ENCODE data around the gene UGT1A4. TPM values are rescaled to one million over a fixed set of nuclear protein-coding genes. Genes with fewer than 3 reads are reported as not detected.

The UGT1A4 gene
- 0.07 TPM in 1 of 5 replicates, not detected in the others for total RNA-seq (2022; extraction: Qiagen RNA extraction)

GRCh38 chr2:233718552-233718951, at the start of gene UGT1A4:
Gene UGT1A4 (plus strand): TSS chr2:233718736. CDS start chr2:233718821, 85 bp downstream.

DNA sequence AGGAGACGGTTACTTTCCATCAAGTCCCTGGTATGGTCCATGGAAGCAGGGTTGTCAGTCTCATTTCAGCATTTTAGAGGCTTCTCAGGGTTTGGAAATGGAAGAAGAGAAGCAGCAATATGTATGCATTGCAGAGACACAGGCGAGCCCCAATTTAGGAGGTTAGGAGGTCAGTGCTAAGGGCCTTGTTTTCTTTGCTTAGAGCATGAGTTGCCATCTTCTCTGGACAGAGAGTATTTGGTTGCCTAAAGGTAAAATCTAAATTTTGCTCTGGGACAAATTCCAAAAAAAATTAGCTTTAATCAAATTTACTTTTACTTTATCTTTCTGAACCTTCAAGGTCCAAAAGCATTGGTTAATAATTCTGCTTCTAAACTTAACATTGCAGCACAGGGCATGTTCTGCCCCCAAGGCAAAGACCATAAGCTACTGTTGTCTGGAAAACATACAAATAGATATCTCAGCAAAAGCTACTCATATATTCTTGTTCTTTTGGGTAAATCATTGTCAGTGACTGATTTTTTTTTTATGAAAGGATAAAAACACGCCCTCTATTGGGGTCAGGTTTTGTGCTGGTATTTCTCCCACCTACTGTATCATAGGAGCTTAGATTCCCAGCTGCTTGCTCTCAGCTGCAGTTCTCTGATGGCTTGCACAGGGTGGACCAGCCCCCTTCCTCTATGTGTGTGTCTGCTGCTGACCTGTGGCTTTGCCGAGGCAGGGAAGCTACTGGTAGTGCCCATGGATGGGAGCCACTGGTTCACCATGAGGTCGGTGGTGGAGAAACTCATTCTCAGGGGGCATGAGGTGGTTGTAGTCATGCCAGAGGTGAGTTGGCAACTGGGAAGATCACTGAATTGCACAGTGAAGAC, 47.0 kb upstream of the UGT1A4 start, which contains the start of gene UGT1A9:
Gene UGT1A9 (plus strand): TSS at position 609 of the 872 bp plus-strand sequence. CDS start 37 bp downstream, at position 646.

GRCh38 chr2:233681521-233682099, 36.9 kb upstream of the UGT1A4 start, which contains the start of gene UGT1A7:
Gene UGT1A7 (plus strand): TSS chr2:233681901. CDS start chr2:233681938, 37 bp downstream.

DNA sequence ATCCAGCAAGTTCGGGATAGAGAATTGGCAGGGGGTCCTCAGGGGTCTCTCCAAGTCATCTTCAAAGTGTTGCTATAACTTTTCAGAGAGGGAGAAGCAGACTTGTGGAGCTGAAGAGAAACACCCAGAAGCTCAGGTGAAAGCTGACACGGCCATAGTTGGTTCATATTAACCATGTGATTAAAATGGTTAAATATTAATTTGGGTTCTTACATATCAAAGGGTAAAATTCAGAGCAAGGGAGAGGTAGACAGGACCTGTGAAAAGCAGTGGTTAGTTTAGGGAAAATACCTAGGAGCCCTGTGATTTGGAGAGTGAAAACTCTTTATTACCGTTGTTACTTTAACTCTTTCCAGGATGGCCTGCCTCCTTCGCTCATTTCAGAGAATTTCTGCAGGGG, 25.9 kb upstream of the UGT1A4 start, which contains the start of gene UGT1A6:
Gene UGT1A6 (plus strand): TSS at position 243 of the 400 bp plus-strand sequence. CDS start 115 bp downstream, at position 358.

DNA sequence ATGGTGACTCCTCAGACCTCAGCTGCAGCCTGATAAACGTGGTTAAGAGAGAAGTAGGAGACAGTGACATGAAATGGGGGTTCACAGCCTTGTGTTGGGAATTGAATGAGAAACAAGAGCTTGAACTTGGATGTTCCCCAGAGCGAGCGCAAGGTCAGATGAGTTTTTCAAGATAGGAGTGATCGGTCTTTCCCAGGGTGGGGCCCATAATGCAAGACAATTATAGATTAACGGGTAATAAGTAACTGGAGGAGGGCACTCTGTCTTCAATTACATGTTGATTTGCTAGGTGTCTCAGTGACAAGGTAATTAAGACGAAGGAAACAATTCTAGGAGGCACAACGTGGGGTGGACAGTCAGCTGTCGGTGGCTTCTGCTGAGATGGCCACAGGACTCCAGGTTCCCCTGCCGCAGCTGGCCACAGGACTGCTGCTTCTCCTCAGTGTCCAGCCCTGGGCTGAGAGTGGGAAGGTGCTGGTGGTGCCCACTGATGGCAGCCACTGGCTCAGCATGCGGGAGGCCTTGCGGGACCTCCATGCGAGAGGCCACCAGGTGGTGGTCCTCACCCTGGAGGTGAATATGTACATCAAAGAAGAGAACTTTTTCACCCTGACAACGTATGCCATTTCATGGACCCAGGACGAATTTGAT, 5.8 kb upstream of the UGT1A4 start, which contains the start of gene UGT1A5:
Gene UGT1A5 (plus strand): TSS at position 297 of the 651 bp plus-strand sequence. CDS start 85 bp downstream, at position 382.

GRCh38 chr2:233728723-233729301, 10.3 kb downstream of the UGT1A4 start, which contains the start of gene UGT1A3:
Gene UGT1A3 (plus strand): TSS chr2:233729042. CDS start chr2:233729127, 85 bp downstream.

DNA sequence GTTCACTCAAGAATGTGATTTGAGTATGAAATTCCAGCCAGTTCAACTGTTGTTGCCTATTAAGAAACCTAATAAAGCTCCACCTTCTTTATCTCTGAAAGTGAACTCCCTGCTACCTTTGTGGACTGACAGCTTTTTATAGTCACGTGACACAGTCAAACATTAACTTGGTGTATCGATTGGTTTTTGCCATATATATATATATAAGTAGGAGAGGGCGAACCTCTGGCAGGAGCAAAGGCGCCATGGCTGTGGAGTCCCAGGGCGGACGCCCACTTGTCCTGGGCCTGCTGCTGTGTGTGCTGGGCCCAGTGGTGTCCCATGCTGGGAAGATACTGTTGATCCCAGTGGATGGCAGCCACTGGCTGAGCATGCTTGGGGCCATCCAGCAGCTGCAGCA, 41.5 kb downstream of the UGT1A4 start, which contains the start of gene UGT1A1:
Gene UGT1A1 (plus strand): TSS at position 228 of the 400 bp plus-strand sequence. CDS start 18 bp downstream, at position 246.

DNA sequence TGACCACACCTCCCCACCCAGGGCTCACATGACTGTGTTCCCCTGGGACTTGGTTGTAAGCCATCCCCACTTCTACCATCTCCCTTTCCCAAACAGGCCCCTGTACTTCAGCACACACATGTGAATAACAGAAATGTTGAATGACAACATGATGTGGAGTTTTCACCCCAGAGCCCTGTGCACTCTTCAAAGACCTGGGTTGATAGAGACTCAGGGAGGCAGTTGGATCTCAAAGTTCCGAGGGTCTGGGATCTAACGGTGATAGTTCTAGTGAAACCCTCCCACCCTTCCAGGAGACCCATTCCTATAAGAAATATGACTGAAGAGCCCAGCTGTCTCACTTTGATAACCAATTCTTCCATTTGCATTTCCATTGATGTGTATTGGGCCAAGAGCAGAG, 59.5 kb downstream of the UGT1A4 start, which contains the start of gene MROH2A:
Gene MROH2A (plus strand): TSS at position 301 of the 400 bp plus-strand sequence. CDS start 1,029 bp downstream, outside the sequence.

Other genes starting within 250 kb of the UGT1A4 start
- 21.0 to 26.2 TPM (median 24.2 TPM) in 5 replicates for gene USP40, start 152.0 kb upstream of the UGT1A4 start, total RNA-seq (2022; extraction: Qiagen RNA extraction)
- 0.06 to 0.07 TPM (median 0.06 TPM) in 3 of 5 replicates, not detected in the others for gene UGT1A8, start 101.1 kb upstream of the UGT1A4 start, total RNA-seq (2022; extraction: Qiagen RNA extraction)
- gene UGT1A10, start 82.3 kb upstream of the UGT1A4 start, total RNA-seq (2022; extraction: Qiagen RNA extraction) = 0.05 TPM in 1 of 5 replicates, not detected in the others
- gene UGT1A9, start 46.8 kb upstream of the UGT1A4 start, total RNA-seq (2022; extraction: Qiagen RNA extraction) = 3.9 to 5.2 TPM (median 4.5 TPM) in 5 replicates
- 3.4 to 5.3 TPM (median 3.5 TPM) in 5 replicates for gene UGT1A7, start 36.8 kb upstream of the UGT1A4 start, total RNA-seq (2022; extraction: Qiagen RNA extraction)
- 1.2 to 1.9 TPM (median 1.4 TPM) in 5 replicates for gene UGT1A6, start 25.8 kb upstream of the UGT1A4 start, total RNA-seq (2022; extraction: Qiagen RNA extraction)
- 0.06 TPM in 1 of 5 replicates, not detected in the others for gene UGT1A5, start 5.8 kb upstream of the UGT1A4 start, total RNA-seq (2022; extraction: Qiagen RNA extraction)
- 0.06 to 0.18 TPM (median 0.11 TPM) in 3 of 5 replicates, not detected in the others for gene UGT1A3, start 10.3 kb downstream of the UGT1A4 start, total RNA-seq (2022; extraction: Qiagen RNA extraction)
- gene UGT1A1, start 41.5 kb downstream of the UGT1A4 start, total RNA-seq (2022; extraction: Qiagen RNA extraction) = 0.39 to 1.1 TPM (median 0.87 TPM) in 5 replicates
- gene MROH2A, start 59.6 kb downstream of the UGT1A4 start, total RNA-seq (2022; extraction: Qiagen RNA extraction) = 0.14 to 0.37 TPM (median 0.30 TPM) in 5 replicates
- gene HJURP, start 135.8 kb downstream of the UGT1A4 start, total RNA-seq (2022; extraction: Qiagen RNA extraction) = 51.2 to 56.5 TPM (median 54.7 TPM) in 5 replicates
- gene TRPM8, start 198.6 kb downstream of the UGT1A4 start, total RNA-seq (2022; extraction: Qiagen RNA extraction) = 0.18 to 0.36 TPM (median 0.25 TPM) in 5 replicates